NCI-H146 treated with DMSO at 0.1 percent for 48 hours (cell line): ENCODE measurements around the gene CAMSAP1.
"Not testable (repeated sequence)": the region's sequence is repeated elsewhere in the genome, so short reads cannot be mapped to it uniquely, and the experiment has no call there.

Source experiments
- DNase-seq: peaks from one replicate; lab custom pipeline; 2025; ENCODE audit not compliant: unreplicated experiment; lab: John Stamatoyannopoulos, UW

CAMSAP1 gene

GRCh38 chr9:135898634-135899407 lies 8.5 kb downstream of the CAMSAP1 start:
- no peak for DNase-seq

DNA sequence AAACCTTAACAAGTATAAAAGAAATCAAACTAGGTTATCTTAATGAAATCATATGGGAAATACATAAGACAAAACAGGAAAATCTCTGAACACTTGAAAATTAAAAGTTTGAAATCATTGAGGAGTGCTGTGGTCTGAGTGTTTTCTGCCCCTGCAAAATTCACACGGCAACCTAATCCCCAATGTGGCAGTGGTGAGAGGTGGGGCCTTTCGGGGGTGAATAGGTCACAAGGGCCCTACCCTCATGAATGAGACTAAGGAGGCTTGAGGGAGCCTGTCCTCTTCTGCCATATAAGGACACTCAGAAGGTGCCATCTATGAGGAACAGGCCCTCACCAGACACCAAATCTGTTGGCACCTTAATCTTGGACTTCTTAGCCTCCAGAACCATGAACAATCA lies 10.7 kb downstream of the CAMSAP1 start:
- DNase-seq = no peak

- no peak for DNase-seq
Measured at GRCh38 chr9:135896205-135896604, 11.1 kb downstream of the CAMSAP1 start.

GRCh38 chr9:135895202-135895848 lies 12.0 kb downstream of the CAMSAP1 start:
- DNase-seq = no peak

DNA sequence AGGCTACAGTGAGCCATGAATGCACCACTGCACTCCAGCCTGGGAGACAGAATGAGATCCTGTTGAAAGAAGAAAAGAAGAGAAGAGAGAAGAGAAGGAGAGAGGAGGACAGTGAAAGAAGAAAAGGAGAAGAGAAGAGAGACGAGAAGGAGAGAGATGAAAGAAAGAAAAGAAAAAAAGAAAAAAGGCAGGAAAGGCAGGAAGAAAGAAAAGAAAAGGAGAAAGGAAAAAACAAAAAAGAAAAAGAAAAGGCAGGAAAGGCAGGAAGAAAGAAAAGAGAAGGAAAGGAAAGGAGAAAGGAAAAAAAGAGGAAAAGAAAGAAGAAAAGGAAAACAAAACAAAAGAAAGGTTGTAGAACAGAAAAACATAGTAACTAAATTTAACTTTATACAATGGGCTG lies 14.2 kb downstream of the CAMSAP1 start:
- DNase-seq = no peak

DNA sequence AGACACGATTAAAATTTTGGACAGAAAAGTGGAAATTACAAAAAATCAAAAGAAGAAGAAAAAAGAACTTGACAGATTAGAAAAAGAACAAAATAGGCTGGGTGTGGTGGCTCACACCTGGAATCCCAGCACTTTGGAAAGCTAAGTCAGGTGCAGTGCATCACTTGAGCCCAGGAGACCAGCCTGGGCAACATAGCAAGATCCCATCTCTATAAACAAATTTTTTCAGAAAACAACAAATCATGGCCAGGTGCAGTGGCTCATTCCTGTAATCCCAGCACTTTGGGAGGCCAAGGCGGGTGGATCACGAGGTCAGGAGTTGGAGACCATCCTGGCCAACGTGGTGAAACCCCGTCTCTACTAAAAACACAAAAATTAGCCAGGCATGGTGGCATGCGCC lies 15.0 kb downstream of the CAMSAP1 start:
- not testable (repeated sequence) for DNase-seq

GRCh38 chr9:135891027-135891631 lies 16.2 kb downstream of the CAMSAP1 start:
- no peak for DNase-seq

- no peak for DNase-seq
Measured at GRCh38 chr9:135890190-135891026, 16.9 kb downstream of the CAMSAP1 start.

DNA sequence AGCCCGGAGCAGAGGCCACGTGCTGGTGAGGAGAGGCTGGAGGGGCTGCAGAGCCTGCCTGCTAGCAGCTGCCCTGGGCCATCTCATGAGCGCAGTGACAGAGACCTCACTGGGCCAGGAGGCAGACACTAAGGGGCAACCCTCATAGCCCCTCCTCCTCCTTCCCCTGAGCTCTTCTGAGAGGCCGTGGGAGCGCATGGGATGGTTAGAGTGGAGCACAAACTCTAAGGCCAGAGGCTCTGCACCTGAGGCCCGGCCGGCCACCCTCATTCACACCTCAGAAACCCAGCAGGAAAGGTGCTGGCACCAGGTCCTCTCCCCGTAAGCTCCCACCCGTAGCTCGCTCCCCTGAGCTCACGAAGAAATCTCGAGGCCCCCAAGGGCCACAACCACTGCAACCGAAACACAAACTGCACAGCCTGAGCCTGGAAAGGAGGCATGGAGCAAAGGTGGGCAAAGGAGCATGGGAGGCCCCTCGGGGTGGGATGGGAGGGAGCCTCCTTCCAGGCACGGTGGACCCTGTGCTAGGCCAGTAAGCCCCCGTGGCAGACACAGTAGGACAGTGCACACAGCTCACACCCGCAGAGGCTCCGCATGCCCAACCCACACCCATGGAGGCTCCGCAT lies 17.7 kb downstream of the CAMSAP1 start:
- no peak for DNase-seq

DNA sequence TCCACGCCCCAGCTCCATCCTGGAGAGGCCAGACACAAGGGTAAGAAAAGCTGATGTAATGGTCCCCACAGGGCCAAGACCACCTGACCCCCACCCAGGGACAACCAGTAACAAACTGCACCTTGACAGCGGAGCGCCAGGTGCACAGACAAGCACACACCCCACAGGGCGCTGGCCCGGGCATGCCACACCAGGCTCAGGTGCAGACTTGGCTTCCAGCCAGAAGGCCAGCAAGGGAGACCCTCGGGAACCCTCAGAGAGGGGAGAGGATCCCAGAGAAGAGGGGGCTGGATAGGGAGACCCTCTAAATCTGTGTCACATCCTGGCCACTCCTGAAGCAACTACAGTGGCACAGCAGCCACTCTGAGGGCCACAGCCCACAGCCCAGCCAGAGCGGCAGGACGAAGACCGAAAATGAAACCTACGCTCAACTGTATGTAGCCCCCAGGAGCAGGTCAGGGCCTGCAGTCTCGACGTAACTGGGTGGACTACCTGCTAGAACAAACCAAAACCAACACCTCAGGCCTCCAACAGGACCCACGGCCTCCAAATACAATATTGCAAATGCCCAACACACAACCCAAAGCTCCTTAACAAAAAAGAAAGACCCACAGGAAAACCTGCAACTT lies 18.5 kb downstream of the CAMSAP1 start:
- no peak for DNase-seq

DNA sequence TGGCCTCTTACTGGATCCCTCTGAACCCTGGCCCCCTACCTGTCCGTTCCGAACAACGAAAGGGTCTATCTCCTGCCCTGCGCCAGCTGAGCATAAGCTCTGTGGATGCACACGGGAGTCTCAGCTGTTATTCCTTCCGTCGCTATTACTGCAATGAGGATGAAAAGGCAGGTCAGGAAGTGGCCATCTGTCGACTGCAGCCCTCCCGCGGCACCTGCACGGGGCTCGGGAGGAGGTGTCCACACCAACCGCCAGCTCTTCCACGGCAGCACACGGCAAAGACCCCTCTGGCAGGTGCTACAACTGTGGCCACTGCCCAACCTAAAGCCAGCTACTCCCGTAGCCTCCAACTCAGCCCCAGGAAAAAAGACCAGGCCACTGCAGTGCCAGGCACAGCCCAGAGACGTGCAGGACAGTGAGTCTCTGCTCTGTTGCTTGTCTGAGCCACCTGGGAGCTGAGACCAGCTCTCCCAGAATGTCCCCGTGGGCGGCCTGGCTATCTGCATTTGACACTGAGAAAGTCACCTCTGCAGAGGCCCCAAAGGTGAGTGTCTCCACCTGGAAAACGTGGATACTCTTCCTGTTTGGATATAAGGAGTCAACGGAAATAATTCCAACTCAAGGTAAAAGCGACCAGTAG lies 19.1 kb downstream of the CAMSAP1 start:
- DNase-seq = no peak

GRCh38 chr9:135887585-135888050 lies 19.7 kb downstream of the CAMSAP1 start:
- no peak for DNase-seq

DNA sequence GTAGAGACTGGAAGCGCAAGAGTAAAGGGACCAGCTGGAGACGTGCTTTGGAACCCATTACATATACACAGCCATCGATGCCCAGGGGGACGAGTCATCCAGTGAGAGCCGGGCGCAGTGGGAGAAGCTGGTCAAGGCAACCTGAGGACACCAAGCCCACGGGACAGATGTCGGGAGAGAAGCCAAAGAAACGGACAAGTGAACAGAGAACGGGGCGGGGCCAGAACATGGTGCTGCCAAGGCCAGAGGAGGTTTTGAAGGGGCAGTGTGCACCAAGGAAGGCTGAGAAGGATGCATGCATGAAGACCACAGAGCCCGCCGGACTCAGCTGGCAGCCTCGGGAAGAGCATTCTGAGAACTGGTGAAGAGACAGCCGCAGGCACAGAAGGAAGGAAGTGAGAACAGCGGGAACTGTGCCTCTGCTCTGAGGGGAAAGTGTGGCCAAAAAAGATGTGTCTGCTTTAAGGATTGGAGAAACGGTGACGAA lies 20.3 kb downstream of the CAMSAP1 start:
- DNase-seq = no peak

DNA sequence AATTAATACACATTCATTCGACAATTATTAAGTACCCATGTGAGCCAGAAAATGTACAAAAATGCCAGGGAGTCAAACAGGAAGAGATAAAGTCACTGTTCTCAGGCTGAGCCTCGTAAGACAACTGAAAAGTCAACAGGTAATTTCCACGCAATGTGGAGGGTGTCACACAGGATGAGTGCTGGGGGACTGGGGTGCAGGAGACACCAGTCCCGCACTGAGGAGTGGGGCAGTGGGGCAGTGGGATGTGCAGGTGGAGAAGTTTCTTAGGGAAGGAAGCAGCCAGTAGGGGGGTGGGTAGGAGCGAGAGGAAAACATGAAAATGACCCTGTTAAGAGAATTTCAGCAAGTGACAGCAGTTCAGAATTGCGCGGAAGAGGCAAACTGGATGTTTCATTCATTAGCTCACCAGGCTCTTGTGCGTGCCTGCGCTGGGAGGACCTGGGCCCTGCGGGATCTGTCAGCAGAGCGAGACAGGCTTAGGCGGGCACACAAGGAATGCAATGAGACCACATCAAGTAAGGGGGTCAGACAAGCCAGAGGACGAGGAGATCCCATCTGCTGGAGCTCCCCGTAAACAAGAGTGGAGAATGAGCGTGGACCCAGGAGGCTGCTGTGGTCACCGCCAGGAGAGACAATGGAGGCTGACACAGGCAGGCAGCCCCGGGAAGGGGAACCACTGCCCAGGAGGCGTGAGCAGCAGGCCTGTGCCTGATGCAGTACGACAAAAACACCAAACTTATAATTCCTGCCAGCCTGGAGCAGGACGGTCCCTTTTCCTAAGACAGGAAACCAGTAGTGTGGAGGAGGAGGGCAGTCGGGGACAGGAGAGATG lies 21.0 kb downstream of the CAMSAP1 start:
- no peak for DNase-seq

GRCh38 chr9:135885100-135885853 lies 22.1 kb downstream of the CAMSAP1 start:
- DNase-seq = no peak

- no peak for DNase-seq
Measured at GRCh38 chr9:135884328-135885035, 22.9 kb downstream of the CAMSAP1 start.

DNA sequence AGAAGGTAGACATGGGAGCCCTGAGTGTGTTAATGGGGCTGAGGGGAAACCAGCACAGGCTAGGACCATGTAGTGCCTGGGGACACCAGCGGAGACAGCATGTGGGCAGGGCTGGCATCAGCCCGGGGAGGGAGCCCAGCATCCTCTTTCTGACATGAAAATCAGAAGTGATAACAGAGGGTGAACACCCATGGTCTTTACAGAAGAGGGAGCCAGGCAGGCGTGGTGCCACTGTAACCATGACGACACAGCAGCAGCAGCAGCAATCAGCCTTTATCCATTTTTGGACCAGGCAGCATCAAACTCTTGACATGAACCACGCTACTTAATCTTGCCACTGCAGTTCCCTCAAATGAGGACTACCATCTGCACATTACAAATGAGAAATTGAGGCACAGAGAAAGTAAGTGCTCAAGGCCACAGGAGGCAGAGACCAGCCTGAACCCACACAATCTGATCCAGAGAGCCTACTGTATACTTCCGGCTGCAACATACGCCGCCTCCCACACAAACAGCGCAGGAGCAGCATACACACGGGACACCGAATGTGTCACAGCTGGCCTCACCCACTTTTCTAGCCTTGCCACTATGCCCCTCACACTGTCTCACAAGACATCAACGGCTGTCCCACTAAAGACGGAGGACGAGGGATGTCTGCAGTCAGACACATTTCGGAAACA lies 23.8 kb downstream of the CAMSAP1 start:
- no peak for DNase-seq
